HepG2 (cell line): ENCODE measurements around the gene MAP2K7. TPM values are rescaled to one million over a fixed set of nuclear protein-coding genes. Genes with fewer than 3 reads are reported as not detected.

Experiments used
- FOXA1 ChIP-seq, 2 experiments: fragments of 450-650 bp in 1 of 2; sonication (generic) in 1 of 2; formaldehyde crosslinking in 1 of 2; IDR thresholded peaks; 2 replicates each; pipeline versions ENCODE4 v1.4.0 to v1.6.1; 2016 to 2020; ENCODE audit warnings: missing genetic modification reagents in 1 of 2
- RXRB ChIP-seq: IDR thresholded peaks from 2 replicates; pipeline ENCODE4 v1.6.1; 2016; ENCODE audit warnings: borderline replicate concordance, missing genetic modification reagents, missing compliant biosample characterization
- TBP ChIP-seq: sonication (generic); formaldehyde crosslinking; IDR thresholded peaks from 2 replicates; pipeline ENCODE4 v1.5.0; 2020; ENCODE audit warnings: missing genetic modification reagents
- TEAD3 ChIP-seq: optimal IDR thresholded peaks from 2 replicates; pipeline ENCODE3; 2016; ENCODE audit warnings: borderline replicate concordance
- polyA plus RNA-seq, 8 experiments: library from polyadenylated mRNA; depleted of rRNA in 3 of 8; stranded (reverse) in 7 of 8; unstranded in 1 of 8; fragments of >200 nt; fragmentation: Illumina TruSeq in 4 of 8; extraction: Trizol in 4 of 8; gene quantifications; 2 replicates each; pipeline versions ENCODE4 v1.2.1 to v1.2.3, GENCODE V29; 2011 to 2016; ENCODE audit warnings: low read depth in 4 of 8, missing spikeins in 1 of 8, mixed read lengths in 1 of 8; ENCODE audit not compliant: insufficient read depth in 1 of 8
- total RNA-seq, 5 experiments: library from RNA; depleted of rRNA; stranded (reverse); fragments of >200 nt; fragmentation: Illumina TruSeq; extraction: Trizol; gene quantifications; 2 replicates each; pipeline ENCODE4 v1.2.3, GENCODE V29; 2016; ENCODE audit warnings: low read depth in 1 of 5
- TF ChIP-seq, protein P1 (sequence below): sonication (generic); formaldehyde crosslinking; IDR thresholded peaks from 2 replicates; pipeline ENCODE4 v1.4.0; 2020; ENCODE audit warnings: missing genetic modification reagents, borderline replicate concordance
- TF ChIP-seq, protein P2 (sequence below): sonication (generic); formaldehyde crosslinking; IDR thresholded peaks from 2 replicates; pipeline ENCODE4 v1.5.1; 2020; ENCODE audit warnings: missing genetic modification reagents, mild to moderate bottlenecking, borderline replicate concordance

Gene MAP2K7
- total and polyA plus RNA-seq, 2 of the 13 experiments (the other 11 are each of a cell fraction or from before 2014, with no cell fraction given) = 9.0 to 10.8 TPM

DNA sequence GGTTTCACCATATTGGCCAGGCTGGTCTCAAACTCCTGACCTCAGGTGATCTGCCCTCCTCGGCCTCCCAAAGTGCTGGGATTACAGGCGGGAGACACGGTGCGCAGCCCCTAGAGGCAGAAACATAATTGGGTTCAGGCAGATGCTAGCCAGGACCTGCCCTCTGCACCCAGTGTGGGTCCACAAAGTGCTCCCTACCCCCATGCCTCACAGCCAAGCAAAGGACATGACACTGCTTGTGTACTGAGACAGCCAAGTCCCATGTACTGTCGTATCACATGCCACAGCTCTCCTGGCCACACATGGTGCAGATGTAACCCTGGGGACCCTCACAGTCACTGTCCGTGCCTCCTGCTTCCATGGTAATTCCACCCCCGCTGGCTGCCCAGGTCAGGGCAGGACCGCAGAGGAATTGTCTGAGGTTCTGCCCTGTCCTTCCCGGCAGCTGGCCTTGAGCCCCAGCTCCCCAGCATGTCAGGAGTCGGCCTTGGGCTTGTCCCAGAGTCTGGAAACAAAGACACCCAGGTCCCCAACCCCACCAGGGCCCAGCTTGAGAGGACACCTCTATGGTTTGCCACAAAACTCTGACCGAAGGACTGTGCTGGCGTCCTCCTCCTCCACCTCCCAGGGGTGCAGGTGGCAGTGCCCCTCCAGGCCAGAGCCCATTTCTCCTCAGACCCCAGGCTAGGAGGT is 37.1 kb upstream of the MAP2K7 start (continued):
- TF ChIP-seq, protein P1, sequence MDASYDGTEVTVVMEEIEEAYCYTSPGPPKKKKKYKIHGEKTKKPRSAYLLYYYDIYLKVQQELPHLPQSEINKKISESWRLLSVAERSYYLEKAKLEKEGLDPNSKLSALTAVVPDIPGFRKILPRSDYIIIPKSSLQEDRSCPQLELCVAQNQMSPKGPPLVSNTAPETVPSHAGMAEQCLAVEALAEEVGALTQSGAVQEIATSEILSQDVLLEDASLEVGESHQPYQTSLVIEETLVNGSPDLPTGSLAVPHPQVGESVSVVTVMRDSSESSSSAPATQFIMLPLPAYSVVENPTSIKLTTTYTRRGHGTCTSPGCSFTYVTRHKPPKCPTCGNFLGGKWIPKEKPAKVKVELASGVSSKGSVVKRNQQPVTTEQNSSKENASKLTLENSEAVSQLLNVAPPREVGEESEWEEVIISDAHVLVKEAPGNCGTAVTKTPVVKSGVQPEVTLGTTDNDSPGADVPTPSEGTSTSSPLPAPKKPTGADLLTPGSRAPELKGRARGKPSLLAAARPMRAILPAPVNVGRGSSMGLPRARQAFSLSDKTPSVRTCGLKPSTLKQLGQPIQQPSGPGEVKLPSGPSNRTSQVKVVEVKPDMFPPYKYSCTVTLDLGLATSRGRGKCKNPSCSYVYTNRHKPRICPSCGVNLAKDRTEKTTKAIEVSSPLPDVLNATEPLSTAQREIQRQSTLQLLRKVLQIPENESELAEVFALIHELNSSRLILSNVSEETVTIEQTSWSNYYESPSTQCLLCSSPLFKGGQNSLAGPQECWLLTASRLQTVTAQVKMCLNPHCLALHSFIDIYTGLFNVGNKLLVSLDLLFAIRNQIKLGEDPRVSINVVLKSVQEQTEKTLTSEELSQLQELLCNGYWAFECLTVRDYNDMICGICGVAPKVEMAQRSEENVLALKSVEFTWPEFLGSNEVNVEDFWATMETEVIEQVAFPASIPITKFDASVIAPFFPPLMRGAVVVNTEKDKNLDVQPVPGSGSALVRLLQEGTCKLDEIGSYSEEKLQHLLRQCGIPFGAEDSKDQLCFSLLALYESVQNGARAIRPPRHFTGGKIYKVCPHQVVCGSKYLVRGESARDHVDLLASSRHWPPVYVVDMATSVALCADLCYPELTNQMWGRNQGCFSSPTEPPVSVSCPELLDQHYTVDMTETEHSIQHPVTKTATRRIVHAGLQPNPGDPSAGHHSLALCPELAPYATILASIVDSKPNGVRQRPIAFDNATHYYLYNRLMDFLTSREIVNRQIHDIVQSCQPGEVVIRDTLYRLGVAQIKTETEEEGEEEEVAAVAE (CRISPR knock-in tag) = no peak
- TF ChIP-seq, protein P2, sequence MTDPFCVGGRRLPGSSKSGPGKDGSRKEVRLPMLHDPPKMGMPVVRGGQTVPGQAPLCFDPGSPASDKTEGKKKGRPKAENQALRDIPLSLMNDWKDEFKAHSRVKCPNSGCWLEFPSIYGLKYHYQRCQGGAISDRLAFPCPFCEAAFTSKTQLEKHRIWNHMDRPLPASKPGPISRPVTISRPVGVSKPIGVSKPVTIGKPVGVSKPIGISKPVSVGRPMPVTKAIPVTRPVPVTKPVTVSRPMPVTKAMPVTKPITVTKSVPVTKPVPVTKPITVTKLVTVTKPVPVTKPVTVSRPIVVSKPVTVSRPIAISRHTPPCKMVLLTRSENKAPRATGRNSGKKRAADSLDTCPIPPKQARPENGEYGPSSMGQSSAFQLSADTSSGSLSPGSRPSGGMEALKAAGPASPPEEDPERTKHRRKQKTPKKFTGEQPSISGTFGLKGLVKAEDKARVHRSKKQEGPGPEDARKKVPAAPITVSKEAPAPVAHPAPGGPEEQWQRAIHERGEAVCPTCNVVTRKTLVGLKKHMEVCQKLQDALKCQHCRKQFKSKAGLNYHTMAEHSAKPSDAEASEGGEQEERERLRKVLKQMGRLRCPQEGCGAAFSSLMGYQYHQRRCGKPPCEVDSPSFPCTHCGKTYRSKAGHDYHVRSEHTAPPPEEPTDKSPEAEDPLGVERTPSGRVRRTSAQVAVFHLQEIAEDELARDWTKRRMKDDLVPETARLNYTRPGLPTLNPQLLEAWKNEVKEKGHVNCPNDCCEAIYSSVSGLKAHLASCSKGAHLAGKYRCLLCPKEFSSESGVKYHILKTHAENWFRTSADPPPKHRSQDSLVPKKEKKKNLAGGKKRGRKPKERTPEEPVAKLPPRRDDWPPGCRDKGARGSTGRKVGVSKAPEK = 0 out of 2 replicates have a peak, but pooled peaks have one; percentile 45
- TF ChIP-seq TEAD3 (CRISPR knock-in tag) (peak; percentile 47), FOXA1 (IDR thresholded peaks at IDR 0.05) (no peak), FOXA1 (CRISPR knock-in tag; IDR thresholded peaks at IDR 0.05) (0 out of 2 replicates have a peak, but pooled peaks have one; percentile 25), TBP (no peak), RXRB (CRISPR knock-in tag) (peak; percentile 12; the same call in 1 of the 2 replicates)
